GF-D8 (cell line): ENCODE results near the gene GNAL.
"Not testable (repeated sequence)": the region's sequence is repeated elsewhere in the genome, so short reads cannot be mapped to it uniquely, and the experiment has no call there.

Experiments
- DNase-seq: peaks from one replicate; lab custom pipeline; 2025; lab: John Stamatoyannopoulos, UW

GNAL gene

DNA sequence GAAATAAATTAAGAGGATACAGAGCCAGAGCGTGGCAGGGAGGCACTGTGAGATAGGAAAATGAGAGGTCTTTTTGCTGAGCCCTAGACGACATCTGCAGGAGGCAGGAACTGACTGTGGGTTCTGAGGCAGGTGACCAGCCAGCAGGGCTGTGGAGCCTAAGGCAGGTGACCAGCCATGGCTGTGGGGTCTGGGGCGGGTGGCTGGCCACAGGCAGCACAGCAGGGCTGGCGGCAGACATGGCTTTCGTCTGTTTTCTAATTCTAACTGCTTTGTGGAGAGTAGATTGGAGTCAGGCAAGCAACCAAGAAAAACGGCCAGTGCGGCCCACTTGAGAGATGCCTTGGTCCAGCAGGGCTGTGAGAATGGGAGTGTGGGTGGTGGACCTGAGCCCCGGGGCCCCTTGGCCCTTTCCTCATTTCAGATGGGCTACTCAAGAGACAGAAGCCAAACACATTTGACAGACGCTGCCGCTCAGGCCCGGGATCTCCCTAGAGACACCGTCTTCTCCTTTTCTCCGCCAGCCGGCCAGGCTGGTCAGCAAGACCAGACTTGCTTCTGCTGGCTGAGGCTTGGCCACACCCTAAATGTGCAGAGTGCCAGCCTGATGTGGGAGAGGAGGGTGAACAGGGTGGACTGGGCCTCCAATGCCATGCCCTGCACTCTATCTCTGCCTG lies 19.7 kb upstream of the GNAL start:
- DNase-seq, result no peak

- no peak for DNase-seq
Observed at GRCh38 chr18:11669948-11670275, 19.2 kb upstream of the GNAL start.

DNA sequence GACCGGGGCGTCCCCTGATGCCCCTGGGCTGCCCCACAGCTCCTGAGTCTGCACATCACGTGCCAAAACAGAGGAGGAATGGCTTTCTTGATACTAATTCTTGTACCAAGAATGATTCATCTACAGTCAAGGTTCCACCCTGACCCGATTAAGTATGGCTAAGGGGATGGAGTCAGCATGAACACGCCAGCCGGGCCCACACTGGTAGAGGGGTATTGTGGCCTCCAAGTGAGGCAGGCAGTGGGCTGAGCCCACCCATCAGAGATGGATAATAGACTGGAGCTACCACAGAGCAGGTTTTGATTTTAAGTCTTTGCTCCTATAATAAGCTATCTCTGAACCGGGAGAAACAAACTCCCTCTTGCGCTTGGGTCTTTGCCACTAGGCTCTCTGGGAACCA lies 17.9 kb upstream of the GNAL start:
- DNase-seq, result no peak

- DNase-seq, result no peak
Observed at GRCh38 chr18:11672198-11672597, 16.9 kb upstream of the GNAL start.

GRCh38 chr18:11672846-11673454 lies 16.1 kb upstream of the GNAL start:
- no peak for DNase-seq

DNA sequence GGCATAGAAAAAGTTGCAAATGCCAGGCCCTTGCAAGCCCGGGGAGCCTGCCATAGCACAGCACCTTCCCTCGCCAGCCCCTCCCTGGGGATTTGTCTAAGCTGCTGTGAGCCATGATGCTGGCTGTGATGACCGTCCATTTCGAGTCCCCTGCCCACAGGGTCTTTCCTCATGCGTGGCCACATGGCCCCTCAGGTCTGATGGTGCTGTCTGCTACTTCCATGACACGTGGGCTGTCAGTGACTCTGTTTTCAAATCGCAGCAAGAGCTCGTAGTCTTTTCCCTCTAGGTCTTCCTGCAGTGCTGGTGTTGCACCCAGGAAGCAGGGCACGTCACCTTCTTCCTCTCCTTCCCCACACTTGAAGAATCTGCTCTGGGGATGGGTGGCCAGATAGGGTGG lies 15.5 kb upstream of the GNAL start:
- DNase-seq, result no peak

DNA sequence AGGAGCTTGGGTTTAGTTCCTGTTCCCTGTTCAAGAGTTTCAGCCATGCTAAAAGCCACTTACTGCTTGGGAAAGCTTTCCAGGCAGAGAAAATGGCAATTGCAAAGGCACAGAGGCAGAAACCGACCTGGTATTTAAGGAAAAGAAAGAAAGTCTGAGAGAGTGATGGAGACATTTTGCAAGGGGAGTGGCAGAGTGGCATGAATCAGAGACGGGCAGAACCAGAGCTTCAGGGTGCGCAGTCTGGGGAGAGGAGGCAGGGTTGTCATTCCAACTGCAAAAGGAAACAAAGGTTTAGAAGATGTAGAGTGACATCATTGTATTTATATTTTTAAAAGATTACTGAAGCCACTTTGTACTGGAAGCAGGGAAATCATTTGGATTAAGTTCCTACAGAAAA lies 14.9 kb upstream of the GNAL start:
- no peak for DNase-seq

DNA sequence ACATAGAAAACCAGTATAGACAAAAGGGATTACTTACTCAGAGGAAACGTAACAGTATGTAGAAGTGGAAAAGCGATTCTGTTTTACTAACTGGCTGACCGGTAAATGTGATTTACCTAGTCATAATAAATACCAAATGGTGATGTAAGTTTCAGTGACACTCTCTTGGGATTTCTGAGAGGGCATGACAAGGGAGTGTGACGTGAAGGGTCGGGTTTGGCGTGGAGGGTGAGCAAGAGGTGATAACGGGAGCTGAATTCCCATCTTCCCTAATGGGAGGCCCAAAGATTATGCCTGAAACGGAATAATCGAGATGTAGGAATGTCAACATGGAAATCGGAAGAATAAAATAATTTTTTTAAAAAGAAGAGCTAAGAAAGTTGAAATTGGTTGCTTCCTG lies 12.7 kb upstream of the GNAL start:
- no peak for DNase-seq

DNA sequence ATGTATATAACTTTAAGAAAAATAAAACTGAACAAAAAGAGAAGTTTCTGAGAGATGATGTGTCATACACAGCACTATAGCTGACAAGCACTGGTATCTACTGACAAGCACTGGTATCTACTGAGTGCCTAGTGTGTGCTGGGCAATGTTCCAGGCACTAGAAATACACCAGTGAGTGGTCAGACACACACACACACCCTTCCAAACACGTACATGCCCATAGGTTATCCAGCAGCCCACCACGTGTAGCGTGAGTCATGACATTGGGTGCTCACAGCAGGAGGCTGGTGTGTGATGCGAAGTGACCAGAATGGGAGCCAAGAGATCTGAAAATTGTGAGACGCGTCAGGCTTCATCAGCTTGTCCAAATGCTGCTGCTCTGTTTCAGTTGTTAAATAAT lies 12.2 kb upstream of the GNAL start:
- DNase-seq, result no peak

- DNase-seq, result no peak
Observed at GRCh38 chr18:11678211-11678610, 10.9 kb upstream of the GNAL start.

- no peak for DNase-seq
Observed at GRCh38 chr18:11689669-11690565, 853 bp downstream of the GNAL start.

GRCh38 chr18:11690660-11691059 lies 1.6 kb downstream of the GNAL start:
- not testable (repeated sequence) for DNase-seq

DNA sequence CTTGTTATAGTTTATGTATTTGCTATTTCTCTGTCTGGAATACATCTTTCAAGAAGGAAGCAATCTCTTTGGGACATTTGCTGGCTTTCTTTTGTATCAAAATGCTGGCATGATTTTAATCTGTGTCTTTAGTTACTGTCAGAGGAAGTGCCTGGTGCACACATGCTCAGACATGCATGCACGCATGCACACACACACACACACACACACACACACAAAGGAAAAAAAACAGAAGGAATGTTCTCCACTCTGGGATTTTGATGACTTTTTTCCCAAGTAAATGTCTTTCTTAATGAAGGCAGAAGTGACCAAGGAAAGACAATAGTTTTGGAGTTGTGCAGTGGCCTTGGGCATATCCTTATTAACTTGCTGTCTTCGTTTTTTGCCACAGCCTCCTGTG lies 6.7 kb downstream of the GNAL start:
- no peak for DNase-seq

- no peak for DNase-seq
Observed at GRCh38 chr18:11696451-11696850, 7.4 kb downstream of the GNAL start.

GRCh38 chr18:11700876-11701275 lies 11.8 kb downstream of the GNAL start:
- DNase-seq, result no peak

DNA sequence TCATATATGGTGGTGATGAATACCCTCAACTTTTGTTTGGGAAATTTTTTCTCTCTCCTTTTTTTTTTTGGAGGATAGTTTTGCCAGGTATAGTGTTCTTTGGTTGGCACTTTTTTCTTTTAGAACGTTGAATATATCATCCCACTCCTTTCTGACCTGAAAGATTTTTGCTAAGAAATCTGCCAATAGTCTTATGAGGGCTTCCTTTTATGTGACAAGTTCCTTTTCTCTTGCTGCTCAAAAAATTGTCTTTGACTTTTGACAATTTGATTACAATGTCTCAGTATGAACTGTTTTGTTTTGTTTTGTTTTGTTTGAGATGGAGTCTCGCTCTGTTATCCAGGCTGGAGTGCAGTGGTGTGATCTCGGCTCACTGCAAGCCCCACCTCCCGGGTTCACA lies 21.5 kb downstream of the GNAL start:
- DNase-seq, result no peak

DNA sequence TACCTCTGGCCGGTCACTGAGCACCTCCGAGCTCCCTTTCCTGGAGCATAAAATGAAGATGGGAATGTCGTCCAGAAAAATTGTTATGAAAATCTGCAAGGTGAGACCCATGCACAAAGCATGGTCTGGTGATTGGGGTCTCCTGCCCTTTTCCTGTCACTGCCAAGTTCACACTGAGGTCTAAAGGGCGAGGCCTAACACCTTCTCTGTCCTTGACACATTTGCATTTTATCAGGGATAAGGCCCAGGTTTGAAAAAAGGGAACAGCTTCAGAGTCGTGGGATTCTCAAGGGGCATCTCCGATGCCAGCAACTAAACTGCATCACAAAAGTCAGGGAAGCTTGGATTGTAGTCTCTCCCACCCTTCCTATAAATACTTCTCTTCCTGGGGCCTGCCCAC lies 24.7 kb downstream of the GNAL start:
- DNase-seq, result no peak

- DNase-seq, result no peak
Observed at GRCh38 chr18:11714244-11714918, 25.3 kb downstream of the GNAL start.

- DNase-seq, result not testable (repeated sequence)
Observed at GRCh38 chr18:11716767-11717315, 27.8 kb downstream of the GNAL start.

- no peak for DNase-seq
Observed at GRCh38 chr18:11719050-11719449, 30.0 kb downstream of the GNAL start.

DNA sequence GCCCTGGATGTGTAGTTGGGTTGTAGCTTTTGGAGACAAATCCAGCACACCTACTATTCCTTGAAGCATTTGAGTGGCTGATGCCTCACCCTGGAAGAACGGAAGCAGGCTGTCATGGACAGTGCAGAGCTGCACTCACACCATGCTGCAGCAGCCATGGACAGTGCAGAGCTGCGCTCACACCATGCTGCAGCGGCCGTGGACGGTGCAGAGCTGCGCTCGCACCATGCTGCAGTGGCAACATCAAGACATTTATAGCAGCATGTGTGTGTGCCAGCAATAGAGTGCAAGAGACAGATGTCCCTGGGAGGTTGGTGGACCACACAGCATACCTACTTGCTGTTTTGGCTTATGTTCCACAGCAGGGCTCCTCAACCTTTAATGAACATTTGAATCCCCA lies 30.6 kb downstream of the GNAL start:
- no peak for DNase-seq

DNA sequence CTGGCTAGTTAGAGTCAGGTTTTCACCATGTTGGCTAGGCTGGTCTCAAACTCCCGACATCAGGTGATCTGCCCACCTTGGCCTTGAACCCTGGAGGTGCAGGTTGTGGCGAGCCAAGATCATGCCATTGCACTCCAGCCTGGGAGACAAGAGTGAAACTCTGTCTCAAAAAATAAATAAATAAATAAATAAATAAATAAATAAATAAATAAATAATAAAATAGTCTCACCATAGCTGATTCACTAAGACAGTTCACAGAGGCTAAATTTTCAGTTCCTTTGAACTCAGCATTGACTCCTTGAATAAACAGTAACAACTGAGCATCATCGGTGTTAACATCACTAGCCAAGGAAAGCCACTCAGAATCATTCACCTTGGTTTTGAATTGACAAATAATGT lies 32.7 kb downstream of the GNAL start:
- DNase-seq, result no peak
